B cell (primary cell): ENCODE data around the gene KRTAP2-3.

ENCODE experiments used
- CTCF ChIP-seq: fragments of 200-600 bp; IDR thresholded peaks from one replicate; pipeline ENCODE4 v1.8.0; 2022; ENCODE audit warnings: antibody characterized with exemption, mild to moderate bottlenecking
- EZH2 ChIP-seq: IDR thresholded peaks from 2 replicates; pipeline ENCODE4 v1.6.1; 2012; ENCODE audit warnings: borderline replicate concordance, low read depth, mild to moderate bottlenecking, moderate library complexity, low read length; ENCODE audit not compliant: insufficient read depth, poor library complexity, severe bottlenecking

- TF ChIP-seq CTCF (no peak), EZH2 (no peak)
Observed at GRCh38 chr17:41069031-41069430, 9.1 kb upstream of the KRTAP2-3 start.
